ENCODE results near the gene VPREB1. TPM values are rescaled to one million over a fixed set of nuclear protein-coding genes. Genes with fewer than 3 reads are reported as not detected.

The VPREB1 gene
- total RNA-seq, 1 donor from 2014 or later, result not detected

- TF ChIP-seq EZH2 (IDR thresholded peaks at IDR 0.05; ENCODE audit: insufficient read depth, low read length) (no peak), CTCF (IDR thresholded peaks at IDR 0.05; ENCODE audit: insufficient read depth, low read depth, low read length) (peak; percentile 34)
- Mint-ChIP-seq H3K27ac (ENCODE audit: unreplicated experiment) (no peak overlapping the region), H3K4me3 (ENCODE audit: unreplicated experiment) (no peak overlapping the region), H3K27me3 (ENCODE audit: low read depth, unreplicated experiment) (peaks cover 79% of the 10 kb centered on the region), H3K36me3 (ENCODE audit: low read depth, unreplicated experiment) (no peaks in the 10 kb centered on the region), H3K4me1 (ENCODE audit: low read depth, unreplicated experiment) (no peaks in the 10 kb centered on the region), H3K9me3 (ENCODE audit: unreplicated experiment) (no peaks in the 10 kb centered on the region)
- no peak overlapping the region for H3K4me2 ChIP-seq (ENCODE audit: low read length)
- H3K36me3 ChIP-seq (ENCODE audit: insufficient read depth, low read length), result no peaks in the 10 kb centered on the region
- no peak overlapping the region for H3K27ac ChIP-seq (ENCODE audit: low read depth, low read length)
- H3K9ac ChIP-seq (ENCODE audit: low read length), result no peak overlapping the region
- H3K27me3 ChIP-seq (ENCODE audit: insufficient read depth, low read length), result no peaks in the 10 kb centered on the region
- no peaks in the 10 kb centered on the region for H3K79me2 ChIP-seq (ENCODE audit: insufficient read depth, low read length)
- H2AFZ ChIP-seq (ENCODE audit: low read depth, low read length), result no peak overlapping the region
- FAIRE-seq (no peak), DNase-seq (ENCODE audit: low read depth) (no peak)
- H3K4me3 ChIP-seq (ENCODE audit: insufficient read depth, low read depth, low read length), result no peak overlapping the region
- H3K9me3 ChIP-seq (ENCODE audit: insufficient read depth, low read depth, low read length), result no peaks in the 10 kb centered on the region
- H4K20me1 ChIP-seq (ENCODE audit: insufficient read depth, low read length), result no peaks in the 10 kb centered on the region
- H3K4me1 ChIP-seq (ENCODE audit: insufficient read depth, low read length), result no peaks in the 10 kb centered on the region
These were observed 9.0 kb upstream of the VPREB1 start for GRCh38 chr22:22235558-22235957.

- H3K27me3 ChIP-seq (ENCODE audit: insufficient read depth, low read length), result no peaks in the 10 kb centered on the region
- H2AFZ ChIP-seq (ENCODE audit: low read depth, low read length), result no peak overlapping the region
- Mint-ChIP-seq H3K9me3 (ENCODE audit: unreplicated experiment) (peaks cover 2% of the 10 kb centered on the region), H3K4me1 (ENCODE audit: low read depth, unreplicated experiment) (no peaks in the 10 kb centered on the region), H3K27ac (ENCODE audit: unreplicated experiment) (no peak overlapping the region), H3K4me3 (ENCODE audit: unreplicated experiment) (no peak overlapping the region), H3K36me3 (ENCODE audit: low read depth, unreplicated experiment) (no peaks in the 10 kb centered on the region), H3K27me3 (ENCODE audit: low read depth, unreplicated experiment) (peaks cover 85% of the 10 kb centered on the region)
- H3K27ac ChIP-seq (ENCODE audit: low read depth, low read length), result no peak overlapping the region
- FAIRE-seq (no peak), DNase-seq (ENCODE audit: low read depth) (no peak)
- no peak overlapping the region for H3K4me3 ChIP-seq (ENCODE audit: insufficient read depth, low read depth, low read length)
- H3K4me2 ChIP-seq (ENCODE audit: low read length), result no peak overlapping the region
- H3K79me2 ChIP-seq (ENCODE audit: insufficient read depth, low read length), result no peaks in the 10 kb centered on the region
- no peaks in the 10 kb centered on the region for H4K20me1 ChIP-seq (ENCODE audit: insufficient read depth, low read length)
- TF ChIP-seq EZH2 (IDR thresholded peaks at IDR 0.05; ENCODE audit: insufficient read depth, low read length) (no peak), CTCF (IDR thresholded peaks at IDR 0.05; ENCODE audit: insufficient read depth, low read depth, low read length) (no peak)
- no peak overlapping the region for H3K9ac ChIP-seq (ENCODE audit: low read length)
- H3K36me3 ChIP-seq (ENCODE audit: insufficient read depth, low read length), result no peaks in the 10 kb centered on the region
- no peaks in the 10 kb centered on the region for H3K9me3 ChIP-seq (ENCODE audit: insufficient read depth, low read depth, low read length)
- no peaks in the 10 kb centered on the region for H3K4me1 ChIP-seq (ENCODE audit: insufficient read depth, low read length)
These were observed 7.1 kb upstream of the VPREB1 start for GRCh38 chr22:22237521-22237920.

DNA sequence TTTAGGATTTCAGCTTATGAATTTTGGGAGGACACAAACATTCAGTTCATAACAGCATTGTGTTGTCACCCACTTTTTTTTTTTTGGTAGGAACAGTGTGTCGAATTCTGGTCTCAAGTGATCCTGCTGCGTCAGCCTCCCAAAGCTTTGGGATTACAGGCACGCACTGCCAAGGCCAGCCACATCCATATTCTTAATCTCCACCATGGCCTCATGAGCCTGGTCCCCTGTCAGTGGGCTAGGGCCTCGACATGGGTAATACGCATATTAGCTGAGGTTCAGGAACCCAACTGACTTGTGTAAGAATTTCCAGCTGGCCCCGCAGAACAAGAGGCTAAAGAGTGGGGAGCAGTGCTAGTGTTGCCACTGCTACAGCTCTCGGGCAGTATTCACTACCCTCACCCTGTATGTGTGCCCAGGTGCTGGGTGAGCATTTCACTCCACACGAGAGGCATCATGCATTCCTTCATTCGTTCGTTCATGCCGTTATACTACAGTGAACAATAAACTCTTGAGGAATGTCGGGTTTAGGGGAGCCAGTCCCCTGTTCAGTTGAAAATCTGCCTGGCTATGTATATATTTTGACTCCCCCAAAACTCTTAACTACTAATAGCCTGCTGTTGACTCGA is 5.2 kb upstream of the VPREB1 start:
- TF ChIP-seq CTCF (IDR thresholded peaks at IDR 0.05; ENCODE audit: insufficient read depth, low read depth, low read length), result no peak
- TF ChIP-seq EZH2 (IDR thresholded peaks at IDR 0.05; ENCODE audit: insufficient read depth, low read length), result no peak
- Mint-ChIP-seq H3K4me3 (ENCODE audit: unreplicated experiment) (no peak overlapping the region), H3K27ac (ENCODE audit: unreplicated experiment) (no peak overlapping the region), H3K9me3 (ENCODE audit: unreplicated experiment) (peaks cover 2% of the 10 kb centered on the region), H3K36me3 (ENCODE audit: low read depth, unreplicated experiment) (no peaks in the 10 kb centered on the region), H3K27me3 (ENCODE audit: low read depth, unreplicated experiment) (peaks cover 89% of the 10 kb centered on the region), H3K4me1 (ENCODE audit: low read depth, unreplicated experiment) (no peaks in the 10 kb centered on the region)
- H4K20me1 ChIP-seq (ENCODE audit: insufficient read depth, low read length), result no peaks in the 10 kb centered on the region
- no peak overlapping the region for H3K27ac ChIP-seq (ENCODE audit: low read depth, low read length)
- no peak overlapping the region for H3K9ac ChIP-seq (ENCODE audit: low read length)
- no peaks in the 10 kb centered on the region for H3K79me2 ChIP-seq (ENCODE audit: insufficient read depth, low read length)
- no peaks in the 10 kb centered on the region for H3K4me1 ChIP-seq (ENCODE audit: insufficient read depth, low read length)
- no peak overlapping the region for H3K4me3 ChIP-seq (ENCODE audit: insufficient read depth, low read depth, low read length)
- H3K4me2 ChIP-seq (ENCODE audit: low read length), result no peak overlapping the region
- no peak for FAIRE-seq
- no peak overlapping the region for H2AFZ ChIP-seq (ENCODE audit: low read depth, low read length)
- H3K27me3 ChIP-seq (ENCODE audit: insufficient read depth, low read length), result no peaks in the 10 kb centered on the region
- H3K9me3 ChIP-seq (ENCODE audit: insufficient read depth, low read depth, low read length), result no peaks in the 10 kb centered on the region
- no peak for DNase-seq (ENCODE audit: low read depth)
- H3K36me3 ChIP-seq (ENCODE audit: insufficient read depth, low read length), result no peaks in the 10 kb centered on the region
